ENCODE data around the gene TAS2R50.
"Not testable (repeated sequence)": the region's sequence is repeated elsewhere in the genome, so short reads cannot be mapped to it uniquely, and the experiment has no call there.

The TAS2R50 gene

DNA sequence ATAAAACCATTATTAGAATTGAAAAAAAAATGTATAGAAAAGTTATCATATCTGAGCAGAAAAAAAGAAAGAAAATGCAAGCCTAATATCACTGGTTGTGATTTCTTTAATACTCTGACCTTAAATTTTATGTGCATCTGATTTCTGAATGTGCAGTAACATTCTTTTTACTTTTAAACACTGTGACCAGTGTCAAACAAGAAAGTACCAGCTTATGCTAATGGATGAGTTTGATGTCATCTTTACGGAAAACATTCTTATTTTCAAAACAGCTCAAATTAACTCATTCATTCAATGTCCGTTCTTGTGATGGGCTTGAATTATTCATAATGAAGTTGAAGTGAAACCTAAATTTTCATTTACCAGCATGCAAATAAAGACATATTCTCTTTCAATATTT is at the start of gene TAS2R50:
Gene TAS2R50, minus strand, starts transcription at position 101 of the 400 bp plus-strand sequence. Its CDS starts 52 bp downstream, at position 49.
- no peak for DNase-seq

- DNase-seq: not testable (repeated sequence)
Observed at GRCh38 chr12:11033959-11034358, 47.2 kb upstream of the TAS2R50 start.

GRCh38 chr12:11031307-11031706 is 44.6 kb upstream of the TAS2R50 start, which contains the start of gene TAS2R31:
TSS of gene TAS2R31 (minus strand) at chr12:11031407. CDS start at chr12:11031335, 72 bp downstream.
- DNase-seq: no peak

DNA sequence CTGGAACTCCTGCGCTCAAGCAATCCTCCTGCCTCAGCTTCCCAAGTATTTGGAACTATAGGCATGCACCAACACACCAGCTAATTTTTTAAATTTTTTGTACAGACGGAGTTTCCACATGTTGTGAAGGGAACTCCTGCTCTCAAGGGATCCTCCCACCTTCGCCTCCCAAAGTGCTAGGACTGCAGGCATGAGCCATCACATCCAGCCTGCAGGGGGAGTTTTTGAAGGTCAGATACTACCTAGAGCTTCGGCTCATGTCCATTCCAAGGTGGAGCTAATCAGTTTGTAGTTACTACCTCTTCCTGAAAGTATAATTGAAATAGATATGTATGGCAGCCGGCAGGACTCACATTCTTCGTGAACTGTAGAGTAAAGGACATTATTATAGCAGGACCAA is 39.4 kb upstream of the TAS2R50 start:
- DNase-seq: no peak

DNA sequence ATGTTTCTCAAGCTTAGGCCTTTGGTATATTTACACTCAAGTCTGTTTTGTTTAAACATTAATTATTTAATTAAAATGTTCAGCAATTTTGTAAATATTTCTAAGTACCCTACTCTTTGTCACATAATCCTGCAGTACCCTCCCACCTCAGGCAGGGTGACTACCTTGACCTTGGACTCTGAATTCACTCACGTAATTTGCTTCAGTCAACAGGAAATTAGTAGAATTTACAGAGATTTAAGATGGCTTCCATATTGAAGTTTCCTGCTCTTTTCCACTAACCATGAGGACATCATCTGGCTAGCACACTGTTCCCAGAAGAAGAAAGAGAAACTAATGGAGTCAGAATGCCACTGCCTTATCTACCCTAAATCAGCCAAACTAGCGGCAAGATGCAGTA is 36.7 kb upstream of the TAS2R50 start:
- no peak for DNase-seq

- DNase-seq: no peak
Observed at GRCh38 chr12:11022520-11022919, 35.8 kb upstream of the TAS2R50 start, which contains the start of gene TAS2R19. TSS of gene TAS2R19 (minus strand) at chr12:11022620. CDS start at chr12:11022571, 49 bp downstream.

DNA sequence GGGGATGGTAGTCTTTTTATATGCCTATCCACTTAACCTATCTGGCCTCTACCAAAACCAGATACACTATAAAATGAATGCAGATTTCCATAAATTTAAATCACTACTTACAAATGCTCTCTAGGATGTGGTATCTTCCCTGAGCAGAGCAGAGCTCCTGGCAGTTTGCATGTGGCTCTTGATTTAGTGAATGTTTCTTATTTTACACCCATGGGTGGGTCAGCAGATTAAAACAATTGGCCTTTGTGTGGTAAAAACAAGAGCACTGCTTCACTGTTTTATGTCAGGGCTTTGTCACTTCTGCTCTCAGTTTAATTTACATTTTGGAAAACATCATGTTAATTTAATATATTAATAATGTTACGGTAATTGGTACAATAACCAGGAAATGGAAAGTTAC is 30.2 kb upstream of the TAS2R50 start:
- no peak for DNase-seq

DNA sequence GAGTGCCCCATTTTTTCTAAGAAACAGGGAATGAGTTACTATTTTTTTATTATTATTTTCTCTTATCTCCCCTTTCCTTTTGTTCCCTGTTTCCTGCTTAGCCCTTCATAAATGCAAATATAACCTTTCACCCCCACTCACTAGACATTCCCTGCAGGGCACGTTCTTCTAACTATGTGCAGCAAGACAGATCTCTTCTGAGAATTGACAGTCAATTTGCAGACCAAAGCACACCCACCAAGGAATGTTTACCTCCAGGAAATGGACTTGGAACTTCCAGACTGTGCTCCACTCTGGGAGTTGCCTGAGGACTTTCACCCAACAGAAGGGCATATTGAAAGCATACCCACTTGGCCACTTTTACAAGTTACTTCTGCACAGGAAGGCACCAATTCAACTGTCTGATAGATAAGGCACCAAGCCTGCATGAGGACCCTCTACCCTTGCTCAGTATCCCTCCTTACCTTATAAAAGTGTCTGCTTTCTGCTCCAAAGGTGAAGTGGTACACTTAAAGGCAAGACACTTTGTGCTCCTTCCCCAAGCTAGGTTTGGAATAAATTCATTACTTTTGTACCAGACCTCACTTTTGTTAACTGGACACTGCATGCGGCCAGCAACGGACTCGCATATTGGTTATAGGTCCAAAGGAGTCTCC is 29.2 kb upstream of the TAS2R50 start:
- DNase-seq: no peak

DNA sequence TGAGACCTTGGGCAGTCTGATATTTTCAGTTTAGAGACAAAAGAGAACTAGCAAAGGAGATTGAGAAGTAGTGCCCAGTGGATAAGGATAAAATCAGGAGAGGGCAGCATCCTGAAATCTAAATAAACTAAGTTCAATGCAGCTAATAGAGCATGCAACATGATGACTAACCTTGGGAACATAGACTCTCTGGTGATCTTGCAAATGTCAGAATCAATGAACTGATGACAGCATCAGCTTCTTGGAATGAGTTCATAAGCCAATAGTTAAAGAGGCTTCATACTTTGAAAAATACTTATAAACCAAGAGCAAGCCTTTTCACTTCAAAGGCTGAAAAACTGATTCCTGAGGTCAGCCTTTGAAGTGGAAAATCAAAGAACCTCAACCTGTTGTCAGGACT is 27.5 kb upstream of the TAS2R50 start:
- no peak for DNase-seq

DNA sequence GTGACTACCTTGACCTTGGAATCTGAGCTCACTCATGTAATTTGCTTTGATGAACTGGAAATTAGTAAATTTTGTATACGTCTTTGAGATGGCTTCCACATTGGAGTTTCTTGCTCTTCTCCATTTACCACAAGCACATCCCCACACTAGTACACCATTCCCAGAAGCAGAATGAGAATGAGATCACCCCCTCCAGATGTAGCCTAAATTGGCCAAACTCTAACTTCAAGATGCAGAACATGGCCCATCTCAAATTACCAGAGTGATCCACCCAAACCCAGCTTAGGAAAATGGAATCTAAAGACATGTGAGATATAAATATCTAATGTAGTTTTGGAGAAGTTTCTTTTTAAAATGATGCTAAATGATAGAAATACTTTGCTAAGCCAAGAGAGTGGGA is 20.9 kb upstream of the TAS2R50 start:
- DNase-seq: no peak

DNA sequence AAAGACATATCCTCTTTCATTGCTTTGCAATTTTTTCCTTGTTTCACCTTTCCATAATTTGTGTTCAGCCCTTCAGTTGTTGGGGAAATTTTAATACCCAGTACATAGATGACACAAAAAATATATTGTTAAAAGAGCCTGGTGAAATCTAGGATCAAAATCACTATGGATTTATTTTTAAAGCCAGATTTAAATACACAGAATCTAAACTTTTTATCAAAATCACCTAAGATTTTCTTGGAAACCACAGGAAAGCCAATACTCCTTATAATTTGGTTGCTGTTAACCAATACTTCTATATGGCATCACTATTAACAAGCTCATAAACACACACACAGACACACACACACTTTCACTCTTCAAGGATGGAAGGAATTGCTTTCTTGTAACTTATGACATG is 11.5 kb upstream of the TAS2R50 start, which contains the start of gene TAS2R20:
Gene TAS2R20, minus strand, starts transcription at position 101 of the 400 bp plus-strand sequence. CDS start 429 bp downstream, outside the sequence.
- DNase-seq: no peak

DNA sequence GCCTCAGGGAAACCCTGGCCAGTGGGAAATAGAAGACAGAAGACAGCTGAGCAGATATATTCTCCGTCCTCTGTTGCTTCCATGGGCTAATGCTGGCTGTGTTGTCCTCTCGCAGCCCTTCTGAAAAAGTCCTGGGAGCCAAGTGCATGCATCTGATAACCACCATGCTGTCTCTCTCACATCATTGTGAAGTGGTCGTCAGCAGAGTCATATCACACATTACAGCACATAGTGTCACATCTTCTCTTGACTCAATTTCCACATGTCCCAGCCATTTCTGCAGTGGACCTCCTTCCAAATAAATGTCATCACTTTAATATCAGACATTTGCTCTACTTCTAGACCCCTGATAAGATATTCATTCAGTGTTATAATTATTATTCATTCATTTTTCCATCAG is 7.6 kb upstream of the TAS2R50 start:
- DNase-seq: no peak

- DNase-seq: no peak
Observed at GRCh38 chr12:10989107-10989506, 2.4 kb upstream of the TAS2R50 start.

GRCh38 chr12:10982244-10982643 is 4.5 kb downstream of the TAS2R50 start:
- no peak for DNase-seq

- no peak for DNase-seq
Observed at GRCh38 chr12:10974965-10975364, 11.7 kb downstream of the TAS2R50 start.

DNA sequence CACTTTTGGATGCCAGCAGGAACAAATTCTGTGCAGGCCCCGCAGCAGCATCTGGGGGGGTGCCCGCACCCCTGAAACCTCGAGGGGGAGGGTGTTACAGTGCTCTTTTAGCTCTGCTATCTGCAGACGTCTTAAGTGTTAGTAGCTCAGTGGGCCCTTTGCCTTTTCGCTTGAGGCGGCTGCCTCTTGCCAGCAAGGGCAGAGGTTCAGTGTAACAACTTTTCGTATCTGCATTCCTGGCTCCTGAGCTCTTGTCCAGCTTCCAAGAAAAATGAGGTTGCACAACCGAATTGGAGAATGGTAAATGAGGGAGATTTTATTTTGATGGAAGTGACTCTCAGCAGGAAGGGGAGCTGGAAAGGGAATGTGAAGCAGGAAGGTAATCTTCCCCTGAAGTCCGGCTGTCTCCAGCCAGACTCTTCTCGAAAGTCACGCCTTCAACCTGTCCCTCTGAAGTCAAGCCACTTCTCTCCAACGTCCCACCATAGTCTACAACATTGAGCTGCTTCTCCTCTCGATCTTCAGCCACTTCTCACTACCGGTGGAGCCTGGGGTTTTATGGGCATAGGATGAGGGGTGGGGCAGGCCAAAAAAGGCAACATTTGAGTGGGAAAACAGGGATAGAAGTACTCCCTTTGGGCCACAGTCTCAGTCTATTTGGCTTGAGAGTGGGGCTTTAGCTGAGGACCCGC is 17.8 kb downstream of the TAS2R50 start:
- DNase-seq: no peak

- DNase-seq: no peak
Observed at GRCh38 chr12:10967409-10967808, 19.3 kb downstream of the TAS2R50 start.

DNA sequence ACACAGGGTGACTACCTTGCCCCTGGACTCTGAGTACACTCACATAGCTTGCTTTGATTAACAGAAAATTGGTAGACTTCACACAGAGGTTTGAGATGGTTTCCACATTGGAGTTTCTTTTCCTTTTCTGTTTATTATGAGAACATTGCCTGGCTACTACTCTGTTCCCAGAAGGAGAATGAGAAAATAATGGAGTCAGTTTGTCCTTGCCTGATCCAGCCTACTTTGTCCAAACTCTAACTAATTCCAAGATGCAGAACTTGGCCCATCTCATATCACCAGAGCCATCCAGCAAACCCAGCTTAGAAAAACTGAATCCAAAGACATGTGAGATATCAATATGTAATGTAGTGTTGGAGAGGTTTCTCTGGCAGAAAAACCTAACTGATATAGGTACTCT is 20.4 kb downstream of the TAS2R50 start:
- DNase-seq: no peak

DNA sequence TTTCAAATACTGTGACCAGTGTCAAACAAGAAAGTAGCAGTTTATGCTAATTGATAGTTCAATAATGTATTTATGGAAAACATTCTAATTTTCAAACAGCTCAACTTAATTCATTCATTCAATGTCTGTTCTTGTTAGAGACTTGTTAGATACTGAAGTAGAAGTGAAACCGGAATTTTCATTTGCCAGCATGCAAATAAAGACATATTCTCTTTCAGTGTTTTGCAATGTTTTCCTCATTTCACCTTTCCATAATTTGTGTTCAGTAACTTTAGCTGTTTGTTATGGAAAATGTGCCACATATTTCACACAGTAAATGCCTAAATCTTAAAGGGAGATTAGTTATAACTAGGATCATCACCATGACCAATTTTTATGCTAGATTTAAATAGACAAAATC is 21.2 kb downstream of the TAS2R50 start:
- no peak for DNase-seq

DNA sequence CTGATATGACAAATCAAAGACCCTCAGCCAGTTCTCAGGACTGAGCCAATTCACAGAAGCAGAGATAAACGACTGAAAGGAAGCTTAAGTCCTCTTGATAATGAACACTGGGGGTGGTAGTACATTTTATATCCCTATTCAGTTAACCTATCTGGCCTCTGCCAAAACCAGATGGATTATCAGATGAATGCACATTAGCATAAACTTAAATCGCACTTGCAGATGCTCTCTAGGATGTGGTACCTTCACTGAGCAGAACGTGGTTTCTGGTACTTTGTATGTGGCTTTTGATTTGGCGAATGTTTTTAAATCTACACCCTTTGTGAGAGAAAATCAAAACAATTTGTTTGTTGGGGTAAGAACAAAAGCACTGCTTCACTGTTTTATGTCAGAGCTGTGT is 26.5 kb downstream of the TAS2R50 start:
- no peak for DNase-seq

GRCh38 chr12:10959804-10960203 is 26.9 kb downstream of the TAS2R50 start:
- DNase-seq: no peak

GRCh38 chr12:10957741-10958140 is 29.0 kb downstream of the TAS2R50 start:
- DNase-seq: no peak

GRCh38 chr12:10956085-10956484 is 30.6 kb downstream of the TAS2R50 start:
- no peak for DNase-seq

DNA sequence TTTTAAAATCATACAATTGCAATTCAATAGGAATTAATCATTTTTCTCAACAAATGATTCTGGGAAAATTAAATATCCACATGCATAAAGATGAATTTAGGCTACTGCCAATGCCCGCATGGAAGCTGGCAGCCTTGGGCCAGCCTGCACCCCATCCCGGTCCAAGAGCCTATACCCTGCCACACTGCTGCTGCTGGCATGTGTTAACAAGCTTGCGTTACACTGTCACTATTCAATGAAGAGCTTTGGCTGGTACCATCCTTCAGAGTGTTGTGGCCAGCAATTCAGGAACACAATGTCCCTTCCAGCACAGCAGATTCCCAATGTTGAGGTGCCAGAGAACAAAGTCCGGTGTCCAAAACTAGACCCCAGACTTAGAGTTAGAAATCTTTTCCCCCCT is 34.1 kb downstream of the TAS2R50 start:
- no peak for DNase-seq
